ENCODE data around the gene CACNA1B. TPM values are rescaled to one million over a fixed set of nuclear protein-coding genes. Genes with fewer than 3 reads are reported as not detected.
"Not testable (repeated sequence)": the region's sequence is repeated elsewhere in the genome, so short reads cannot be mapped to it uniquely, and the experiment has no call there.

Gene CACNA1B
- total RNA-seq, 1 experiment from 2014 or later: 0.03 TPM

DNA sequence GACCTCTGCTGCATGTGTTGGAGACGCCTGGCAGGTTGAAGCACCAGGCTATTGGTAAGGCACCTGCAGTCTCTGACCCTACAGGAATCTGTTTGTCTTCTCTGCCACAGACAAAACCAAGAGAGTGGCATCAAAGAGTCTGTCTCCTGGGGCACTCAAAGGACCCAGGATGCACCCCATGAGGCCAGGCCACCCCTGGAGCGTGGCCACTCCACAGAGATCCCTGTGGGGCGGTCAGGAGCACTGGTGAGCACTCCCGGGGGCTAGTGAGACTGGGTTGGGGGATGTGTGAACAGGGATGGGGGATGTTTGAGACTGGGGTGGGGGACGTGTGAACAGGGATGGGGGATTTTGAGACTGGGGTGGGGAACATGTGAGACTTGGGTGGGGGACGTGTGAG is 240.3 kb downstream of the CACNA1B start:
- DNase-seq (ENCODE audit: low read depth in 1 of 2, low spot score in 2 of 2): no peak
- Histone ChIP-seq H3K4me3 (no peak overlapping the region), H3K4me1 (replicated peaks) (no peaks in the 10 kb centered on the region), H3K27ac (no peak overlapping the region), H3K36me3 (no peaks in the 10 kb centered on the region), H3K9me3 (replicated peaks) (no peaks in the 10 kb centered on the region), H3K27me3 (replicated peaks) (no peaks in the 10 kb centered on the region)

DNA sequence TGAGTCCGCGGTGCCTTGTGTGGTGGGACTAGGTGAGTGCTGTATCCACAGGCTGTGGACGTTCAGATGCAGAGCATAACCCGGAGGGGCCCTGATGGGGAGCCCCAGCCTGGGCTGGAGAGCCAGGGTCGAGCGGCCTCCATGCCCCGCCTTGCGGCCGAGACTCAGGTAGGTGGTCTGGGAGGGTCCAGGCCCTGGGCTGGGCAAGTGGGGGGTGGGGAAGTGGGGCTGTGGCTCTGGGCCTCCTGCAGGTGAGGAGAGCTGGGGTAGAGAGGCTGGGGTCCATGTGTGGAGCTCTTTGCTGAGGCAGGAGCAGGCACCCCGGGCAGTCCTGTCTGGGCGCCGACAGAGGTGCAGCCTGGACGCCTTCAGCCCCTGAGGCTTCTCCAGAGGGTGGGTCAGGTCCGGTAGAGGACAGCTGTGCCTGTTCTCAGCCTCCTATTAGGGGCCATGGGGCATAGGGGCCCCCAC is 241.1 kb downstream of the CACNA1B start:
- DNase-seq (ENCODE audit: low read depth in 1 of 2, low spot score in 2 of 2): peak in 1 of 2 experiments; percentile 29
- H3K27me3 ChIP-seq (replicated peaks): no peaks in the 10 kb centered on the region
- no peaks in the 10 kb centered on the region for H3K4me1 ChIP-seq (replicated peaks)
- no peaks in the 10 kb centered on the region for H3K36me3 ChIP-seq
- H3K9me3 ChIP-seq (replicated peaks): no peaks in the 10 kb centered on the region
- H3K4me3 ChIP-seq: no peak overlapping the region
- no peak overlapping the region for H3K27ac ChIP-seq

DNA sequence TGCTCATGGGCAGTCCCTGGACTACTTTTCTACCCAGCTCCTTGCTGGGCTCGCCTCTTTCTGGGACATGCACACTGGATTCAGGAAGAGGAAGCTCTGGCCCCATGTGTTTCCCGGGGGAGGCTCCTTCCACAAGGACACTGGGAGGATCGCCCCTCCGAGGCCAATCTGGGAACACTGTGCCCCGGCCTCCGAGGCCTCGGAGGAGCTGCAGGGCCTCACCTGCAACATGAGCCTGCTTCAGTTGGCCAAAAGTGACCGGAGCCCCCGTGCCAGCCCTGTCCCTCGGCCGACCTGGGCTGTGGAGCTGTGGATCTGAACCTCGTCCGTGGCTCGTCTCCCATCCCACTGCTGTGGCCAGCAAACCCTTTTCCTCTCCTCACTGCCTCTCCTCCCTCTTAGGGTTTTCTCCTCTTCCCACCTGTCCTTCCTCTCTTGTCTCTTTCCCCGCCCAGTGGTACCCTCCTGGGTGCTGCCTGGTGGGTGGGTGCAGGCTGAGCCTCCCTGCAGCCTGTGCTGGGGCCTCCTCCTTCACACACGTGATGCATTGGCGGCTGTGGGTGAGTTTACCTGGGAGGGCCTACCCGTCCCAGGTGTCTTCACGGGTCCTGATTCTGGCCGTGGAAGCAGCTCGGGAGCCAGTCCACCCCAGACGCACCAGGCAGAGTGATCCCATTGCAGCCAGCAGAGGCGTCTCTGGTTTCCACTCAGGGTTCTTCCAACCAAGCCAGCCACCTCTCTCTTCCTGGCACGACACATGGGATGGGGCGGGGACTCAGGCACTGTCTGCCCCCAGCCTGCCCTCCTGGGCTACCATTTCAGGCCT is 241.8 kb downstream of the CACNA1B start:
- no peak for DNase-seq (ENCODE audit: low read depth in 1 of 2, low spot score in 2 of 2)
- Histone ChIP-seq H3K36me3 (no peaks in the 10 kb centered on the region), H3K9me3 (replicated peaks) (no peaks in the 10 kb centered on the region), H3K27me3 (replicated peaks) (no peaks in the 10 kb centered on the region), H3K27ac (no peak overlapping the region), H3K4me3 (no peak overlapping the region), H3K4me1 (replicated peaks) (no peaks in the 10 kb centered on the region)

DNA sequence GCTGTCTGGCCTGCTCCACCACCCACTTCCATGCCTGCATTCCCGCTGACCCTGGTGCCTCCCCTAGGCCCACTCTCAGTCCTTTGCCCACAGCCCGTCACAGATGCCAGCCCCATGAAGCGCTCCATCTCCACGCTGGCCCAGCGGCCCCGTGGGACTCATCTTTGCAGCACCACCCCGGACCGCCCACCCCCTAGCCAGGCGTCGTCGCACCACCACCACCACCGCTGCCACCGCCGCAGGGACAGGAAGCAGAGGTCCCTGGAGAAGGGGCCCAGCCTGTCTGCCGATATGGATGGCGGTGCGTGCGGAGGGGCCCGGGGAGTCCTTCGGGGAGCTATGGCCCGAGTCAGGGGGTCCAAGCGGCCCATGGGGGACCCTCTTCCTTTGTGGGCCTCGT is 242.5 kb downstream of the CACNA1B start:
- no peaks in the 10 kb centered on the region for H3K27me3 ChIP-seq (replicated peaks)
- no peak for DNase-seq (ENCODE audit: low read depth in 1 of 2, low spot score in 2 of 2)
- no peaks in the 10 kb centered on the region for H3K9me3 ChIP-seq (replicated peaks)
- H3K27ac ChIP-seq: no peak overlapping the region
- no peak overlapping the region for H3K4me3 ChIP-seq
- no peaks in the 10 kb centered on the region for H3K4me1 ChIP-seq (replicated peaks)
- H3K36me3 ChIP-seq: no peaks in the 10 kb centered on the region

DNA sequence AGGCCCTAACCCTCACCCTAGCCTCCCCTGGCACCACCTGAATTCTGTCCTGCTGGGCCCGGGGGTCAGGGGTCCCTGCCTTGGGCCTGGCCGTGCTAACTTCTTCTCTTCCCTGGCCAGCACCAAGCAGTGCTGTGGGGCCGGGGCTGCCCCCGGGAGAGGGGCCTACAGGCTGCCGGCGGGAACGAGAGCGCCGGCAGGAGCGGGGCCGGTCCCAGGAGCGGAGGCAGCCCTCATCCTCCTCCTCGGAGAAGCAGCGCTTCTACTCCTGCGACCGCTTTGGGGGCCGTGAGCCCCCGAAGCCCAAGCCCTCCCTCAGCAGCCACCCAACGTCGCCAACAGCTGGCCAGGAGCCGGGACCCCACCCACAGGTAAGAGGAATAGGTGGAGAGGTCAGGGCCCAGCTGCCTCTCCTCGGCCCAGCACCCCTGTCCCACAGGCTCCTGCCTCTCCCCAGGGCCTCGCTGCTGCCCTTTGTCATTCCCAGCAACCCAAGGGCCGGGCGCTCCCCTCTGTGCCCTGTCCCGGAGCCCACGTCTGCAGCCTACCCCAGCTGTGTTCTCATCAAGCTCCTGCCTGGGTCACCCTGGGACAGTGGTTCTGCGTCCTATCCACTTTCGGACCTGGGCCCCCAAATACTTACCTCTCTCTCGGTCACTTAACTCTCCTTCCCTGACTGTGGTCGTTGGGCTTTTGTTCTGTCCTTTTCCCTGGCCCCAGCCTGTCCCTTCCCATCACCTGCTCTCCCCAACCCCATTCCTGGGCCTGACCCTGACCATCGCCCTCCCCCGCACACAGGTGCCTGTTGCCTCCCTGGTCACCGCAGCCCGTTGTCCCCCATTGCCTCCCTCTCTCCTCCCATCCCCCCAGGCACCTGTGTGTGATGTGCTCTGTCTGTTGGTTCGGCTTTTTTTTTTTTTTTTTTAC is 243.2 kb downstream of the CACNA1B start:
- H3K4me1 ChIP-seq (replicated peaks): no peaks in the 10 kb centered on the region
- no peaks in the 10 kb centered on the region for H3K27me3 ChIP-seq (replicated peaks)
- H3K4me3 ChIP-seq: no peak overlapping the region
- H3K9me3 ChIP-seq (replicated peaks): no peaks in the 10 kb centered on the region
- no peak overlapping the region for H3K27ac ChIP-seq
- no peak for DNase-seq (ENCODE audit: low read depth in 1 of 2, low spot score in 2 of 2)
- H3K36me3 ChIP-seq: no peaks in the 10 kb centered on the region

DNA sequence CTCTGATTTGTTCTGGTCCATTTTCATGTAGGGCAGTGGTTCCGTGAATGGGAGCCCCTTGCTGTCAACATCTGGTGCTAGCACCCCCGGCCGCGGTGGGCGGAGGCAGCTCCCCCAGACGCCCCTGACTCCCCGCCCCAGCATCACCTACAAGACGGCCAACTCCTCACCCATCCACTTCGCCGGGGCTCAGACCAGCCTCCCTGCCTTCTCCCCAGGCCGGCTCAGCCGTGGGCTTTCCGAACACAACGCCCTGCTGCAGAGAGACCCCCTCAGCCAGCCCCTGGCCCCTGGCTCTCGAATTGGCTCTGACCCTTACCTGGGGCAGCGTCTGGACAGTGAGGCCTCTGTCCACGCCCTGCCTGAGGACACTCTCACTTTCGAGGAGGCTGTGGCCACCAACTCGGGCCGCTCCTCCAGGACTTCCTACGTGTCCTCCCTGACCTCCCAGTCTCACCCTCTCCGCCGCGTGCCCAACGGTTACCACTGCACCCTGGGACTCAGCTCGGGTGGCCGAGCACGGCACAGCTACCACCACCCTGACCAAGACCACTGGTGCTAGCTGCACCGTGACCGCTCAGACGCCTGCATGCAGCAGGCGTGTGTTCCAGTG is 244.0 kb downstream of the CACNA1B start:
- Histone ChIP-seq H3K27me3 (replicated peaks) (no peaks in the 10 kb centered on the region), H3K9me3 (replicated peaks) (no peaks in the 10 kb centered on the region), H3K4me1 (replicated peaks) (no peaks in the 10 kb centered on the region), H3K27ac (no peak overlapping the region), H3K36me3 (no peaks in the 10 kb centered on the region), H3K4me3 (no peak overlapping the region)
- no peak for DNase-seq (ENCODE audit: low read depth in 1 of 2, low spot score in 2 of 2)

DNA sequence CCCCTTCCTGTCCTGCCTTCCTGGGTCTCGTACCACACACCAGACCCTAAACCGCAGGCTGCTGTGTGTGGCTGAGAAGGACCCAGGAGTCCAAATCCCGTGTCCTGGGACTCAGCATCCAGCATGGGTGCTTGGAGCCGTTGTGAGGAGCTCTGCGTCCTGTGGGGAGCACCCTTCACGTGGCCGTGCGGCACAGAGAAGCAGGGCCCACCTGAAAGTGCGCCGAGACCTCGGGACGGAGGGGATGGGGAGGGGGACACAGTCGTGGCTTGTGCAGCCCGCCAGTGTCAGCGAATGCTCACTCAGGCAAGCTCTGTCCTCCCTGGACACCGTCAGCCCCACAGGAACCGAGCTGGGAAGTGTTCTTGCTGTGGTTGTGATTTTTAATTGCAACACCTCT is 244.6 kb downstream of the CACNA1B start:
- no peak for DNase-seq (ENCODE audit: low read depth in 1 of 2, low spot score in 2 of 2)
- Histone ChIP-seq H3K27ac (no peak overlapping the region), H3K4me1 (replicated peaks) (no peaks in the 10 kb centered on the region), H3K9me3 (replicated peaks) (no peaks in the 10 kb centered on the region), H3K4me3 (no peak overlapping the region), H3K36me3 (no peaks in the 10 kb centered on the region), H3K27me3 (replicated peaks) (no peaks in the 10 kb centered on the region)

DNA sequence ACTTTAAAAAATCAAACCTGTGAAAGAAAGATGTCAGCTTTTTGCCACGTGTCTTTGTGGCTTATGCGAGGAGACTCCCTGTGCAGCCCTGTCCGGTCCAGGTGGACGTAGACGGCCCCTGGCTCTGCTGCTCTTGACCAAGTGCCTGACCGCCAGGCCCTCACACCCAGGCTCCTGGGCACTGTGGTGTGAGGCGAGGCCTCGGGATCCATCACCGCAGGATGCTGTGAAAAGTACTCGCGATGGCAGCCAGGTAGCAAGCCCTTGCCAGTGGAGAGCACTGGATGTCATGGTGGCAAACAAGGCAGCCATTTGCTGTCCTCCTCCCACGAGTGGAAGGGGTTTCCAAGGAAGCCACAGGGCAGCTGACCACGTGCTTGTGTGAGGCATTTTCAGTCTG is 245.1 kb downstream of the CACNA1B start:
- Histone ChIP-seq H3K27me3 (replicated peaks) (no peaks in the 10 kb centered on the region), H3K4me1 (replicated peaks) (no peaks in the 10 kb centered on the region), H3K36me3 (no peaks in the 10 kb centered on the region), H3K27ac (no peak overlapping the region), H3K9me3 (replicated peaks) (no peaks in the 10 kb centered on the region), H3K4me3 (no peak overlapping the region)
- DNase-seq (ENCODE audit: low read depth in 1 of 2, low spot score in 2 of 2): no peak

DNA sequence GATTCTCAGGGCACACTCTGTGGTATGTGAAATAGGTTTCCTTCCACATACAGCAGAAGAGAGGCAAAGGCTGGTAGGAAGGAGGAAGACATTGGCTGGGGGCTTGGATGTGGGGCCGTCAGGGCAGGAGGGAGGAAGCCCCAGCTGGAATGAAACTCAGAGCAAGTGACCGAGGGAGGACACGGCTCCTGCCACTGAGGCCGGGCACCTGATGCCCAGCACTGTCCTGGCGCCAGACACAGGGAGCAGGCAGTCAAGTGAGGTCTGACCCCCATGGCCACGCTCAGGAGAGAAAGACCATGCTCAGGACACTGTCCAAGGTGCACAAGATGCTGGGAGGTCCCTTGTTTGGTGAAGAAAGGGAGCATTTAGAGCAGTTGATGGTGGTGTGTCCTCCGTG is 245.5 kb downstream of the CACNA1B start:
- Histone ChIP-seq H3K36me3 (no peaks in the 10 kb centered on the region), H3K9me3 (replicated peaks) (no peaks in the 10 kb centered on the region), H3K4me3 (no peak overlapping the region), H3K27me3 (replicated peaks) (no peaks in the 10 kb centered on the region), H3K27ac (no peak overlapping the region), H3K4me1 (replicated peaks) (no peaks in the 10 kb centered on the region)
- no peak for DNase-seq (ENCODE audit: low read depth in 1 of 2, low spot score in 2 of 2)

DNA sequence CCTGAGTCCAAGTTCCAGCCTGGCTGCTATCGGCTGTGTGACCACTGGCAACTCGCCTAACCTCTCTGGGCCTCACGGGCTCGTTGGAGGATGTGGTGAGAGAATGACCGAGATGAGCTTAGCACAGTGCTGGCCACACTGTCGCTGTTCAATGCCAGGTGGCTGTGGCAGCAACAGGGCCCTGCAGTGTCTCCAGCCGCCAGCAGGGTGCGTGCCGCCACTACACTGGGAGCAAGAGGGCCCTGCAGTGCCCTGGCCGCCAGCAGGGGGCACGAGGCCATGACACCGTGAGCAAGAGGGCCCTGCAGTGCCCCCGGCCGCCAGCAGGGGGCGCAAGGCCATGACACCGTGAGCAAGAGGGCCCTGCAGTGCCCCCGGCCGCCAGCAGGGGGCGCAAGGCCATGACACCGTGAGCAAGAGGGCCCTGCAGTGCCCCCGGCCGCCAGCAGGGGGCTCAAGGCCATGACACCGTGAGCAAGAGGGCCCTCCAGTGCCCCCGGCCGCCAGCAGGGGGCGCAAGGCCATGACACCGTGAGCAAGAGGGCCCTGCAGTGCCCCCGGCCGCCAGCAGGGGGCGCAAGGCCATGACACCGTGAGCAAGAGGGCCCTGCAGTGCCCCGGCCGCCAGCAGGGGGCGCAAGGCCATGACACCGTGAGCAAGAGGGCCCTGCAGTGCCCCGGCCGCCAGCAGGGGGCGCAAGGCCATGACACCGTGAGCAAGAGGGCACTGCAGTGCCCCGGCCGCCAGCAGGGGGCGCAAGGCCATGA is 248.7 kb downstream of the CACNA1B start:
- H3K4me3 ChIP-seq; H3K9me3 ChIP-seq (replicated peaks); H3K27me3 ChIP-seq (replicated peaks); H3K36me3 ChIP-seq; DNase-seq (ENCODE audit: low read depth in 1 of 2, low spot score in 2 of 2); H3K27ac ChIP-seq; H3K4me1 ChIP-seq (replicated peaks): not testable (repeated sequence)

DNA sequence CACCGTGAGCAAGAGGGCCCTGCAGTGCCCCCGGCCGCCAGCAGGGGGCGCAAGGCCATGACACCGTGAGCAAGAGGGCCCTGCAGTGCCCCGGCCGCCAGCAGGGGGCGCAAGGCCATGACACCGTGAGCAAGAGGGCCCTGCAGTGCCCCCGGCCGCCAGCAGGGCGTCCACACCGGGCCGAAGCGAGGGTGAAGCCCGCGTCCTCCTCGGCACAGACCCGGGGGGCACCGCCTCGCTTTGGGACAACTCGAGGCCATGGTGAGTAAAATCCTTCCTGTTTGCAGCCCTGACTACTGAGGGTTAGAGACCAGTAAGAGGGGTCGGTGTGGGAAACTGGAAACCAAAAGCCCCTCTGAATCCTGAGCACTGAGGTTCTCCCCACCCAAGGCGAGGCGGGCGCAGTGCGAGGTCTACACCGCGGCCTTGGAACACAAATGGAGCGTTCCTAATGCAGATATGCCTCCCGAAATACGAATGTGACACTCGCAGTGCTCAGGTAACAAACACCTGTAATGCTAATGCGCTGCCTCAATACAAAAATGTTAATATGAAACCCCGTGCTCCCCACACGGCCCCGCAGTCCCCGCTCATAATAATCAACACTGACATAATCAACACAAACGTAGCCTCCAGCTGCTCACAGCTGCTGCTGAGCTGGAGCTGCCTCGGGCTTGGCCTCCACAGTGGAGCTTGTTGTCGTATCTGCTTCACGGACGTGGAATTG is 249.4 kb downstream of the CACNA1B start:
- DNase-seq (ENCODE audit: low read depth in 1 of 2, low spot score in 2 of 2); H3K9me3 ChIP-seq (replicated peaks); H3K4me1 ChIP-seq (replicated peaks); H3K4me3 ChIP-seq; H3K27me3 ChIP-seq (replicated peaks); H3K27ac ChIP-seq; H3K36me3 ChIP-seq: not testable (repeated sequence)

DNA sequence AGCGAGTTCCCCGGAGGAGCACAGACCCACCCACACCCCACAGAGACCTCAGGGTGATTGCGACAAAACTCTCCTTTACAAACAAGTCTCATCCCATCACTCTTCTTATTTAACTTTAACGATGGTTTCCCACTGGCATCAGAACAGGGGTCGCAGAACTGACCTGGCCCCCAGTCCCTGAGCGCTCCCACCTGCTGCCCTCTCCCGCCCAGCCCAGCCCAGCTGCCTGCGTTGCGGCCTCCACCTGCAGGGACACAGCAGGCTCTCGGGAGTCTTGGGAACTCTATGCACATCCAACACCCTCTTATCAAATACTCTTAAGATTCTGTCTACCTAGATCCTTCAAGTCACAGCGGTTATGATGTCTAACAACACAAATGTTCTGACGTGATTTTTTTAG is 250.4 kb downstream of the CACNA1B start:
- H3K4me3 ChIP-seq; H3K36me3 ChIP-seq; H3K9me3 ChIP-seq (replicated peaks); H3K4me1 ChIP-seq (replicated peaks); H3K27ac ChIP-seq; H3K27me3 ChIP-seq (replicated peaks); DNase-seq (ENCODE audit: low read depth in 1 of 2, low spot score in 2 of 2): not testable (repeated sequence)

DNA sequence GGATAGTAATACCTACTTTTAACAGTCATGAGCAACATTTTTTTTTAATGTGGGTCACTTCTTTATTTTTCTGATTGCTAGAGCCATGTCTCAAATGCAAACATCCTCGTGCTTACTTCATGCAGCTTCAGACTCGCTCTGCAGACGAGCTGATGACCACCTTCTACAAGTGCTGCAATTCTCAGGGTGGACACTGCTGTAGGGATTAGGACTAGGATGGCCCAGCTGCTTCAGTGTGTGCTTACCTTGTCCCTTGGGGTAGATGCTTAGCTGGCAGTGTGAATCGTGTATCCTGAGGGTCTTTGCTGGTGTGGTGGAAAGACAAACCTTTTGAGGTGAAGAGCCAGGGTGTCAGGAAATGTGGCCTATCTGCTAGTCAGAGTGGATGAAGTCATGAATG is 251.7 kb downstream of the CACNA1B start:
- not testable (repeated sequence) for H3K4me3 ChIP-seq, H3K27ac ChIP-seq

More for the DNA sequence above, 251.7 kb downstream of the CACNA1B start:
- not testable (repeated sequence) for H3K4me1 ChIP-seq (replicated peaks); H3K9me3 ChIP-seq (replicated peaks); H3K27me3 ChIP-seq (replicated peaks); H3K36me3 ChIP-seq; DNase-seq (ENCODE audit: low read depth in 1 of 2, low spot score in 2 of 2)

Measured in SJSA1 (cell line).